ENCODE results near the gene CASP8AP2.

The CASP8AP2 gene

DNA sequence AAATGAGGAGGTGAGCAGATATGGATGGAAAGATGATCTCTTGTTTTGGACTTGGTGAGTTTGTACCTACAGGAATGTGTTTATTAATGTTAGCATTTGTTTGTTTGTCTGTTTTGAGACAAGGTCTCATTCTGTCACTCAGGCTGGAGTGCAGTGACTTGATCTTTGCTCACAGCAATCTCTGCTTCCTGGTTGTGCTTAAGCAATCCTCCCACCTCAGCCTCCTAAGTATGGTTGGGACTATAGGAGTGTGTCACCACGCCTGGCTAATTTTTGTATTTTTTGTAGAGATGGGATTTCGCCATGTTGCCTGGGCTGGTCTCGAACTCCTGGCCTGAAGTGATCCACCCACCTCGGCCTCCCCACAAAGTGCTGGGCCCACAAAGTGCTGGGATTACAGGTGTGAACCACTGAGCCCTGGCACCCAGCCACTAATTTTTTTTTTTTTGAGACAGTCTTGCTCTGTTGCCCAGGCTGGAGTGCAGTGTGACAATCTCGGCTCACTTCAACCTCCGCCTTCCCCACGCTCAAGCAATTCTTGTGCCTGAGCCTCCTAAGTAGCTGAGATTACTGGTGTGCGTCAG lies 7.1 kb downstream of the CASP8AP2 start:
- Histone ChIP-seq H3K4me2 (ENCODE audit: low read length) (no peak overlapping the region), H3K4me1 (ENCODE audit: insufficient read depth, low read length, severe bottlenecking) (peaks cover 24% of the 10 kb centered on the region), H3K36me3 (ENCODE audit: insufficient read depth, low read length) (peaks cover 59% of the 10 kb centered on the region), H3K27me3 (ENCODE audit: insufficient read depth, low read length) (no peaks in the 10 kb centered on the region), H3K9me3 (ENCODE audit: low read length) (no peaks in the 10 kb centered on the region), H3K27ac (ENCODE audit: low read depth, low read length, poor library complexity, severe bottlenecking) (no peak overlapping the region), H3K79me2 (ENCODE audit: insufficient read depth, low read length) (peaks cover 38% of the 10 kb centered on the region), H3K9ac (ENCODE audit: low read length) (no peak overlapping the region), H2AFZ (ENCODE audit: low read length) (no peak overlapping the region), H3K9me2 (ENCODE audit: low read depth, low read length) (no peaks in the 10 kb centered on the region), H3K4me3 (ENCODE audit: low read depth, low read length, poor library complexity, severe bottlenecking) (no peak overlapping the region), H4K20me1 (ENCODE audit: insufficient read depth, low read length) (no peaks in the 10 kb centered on the region), H3F3A (ENCODE audit: insufficient read depth, low read length) (no peaks in the 10 kb centered on the region)
- TF ChIP-seq EZH2 (IDR thresholded peaks at IDR 0.05; ENCODE audit: borderline replicate concordance, low read length) (no peak), CTCF (IDR thresholded peaks at IDR 0.05; ENCODE audit: low read length) (no peak)

DNA sequence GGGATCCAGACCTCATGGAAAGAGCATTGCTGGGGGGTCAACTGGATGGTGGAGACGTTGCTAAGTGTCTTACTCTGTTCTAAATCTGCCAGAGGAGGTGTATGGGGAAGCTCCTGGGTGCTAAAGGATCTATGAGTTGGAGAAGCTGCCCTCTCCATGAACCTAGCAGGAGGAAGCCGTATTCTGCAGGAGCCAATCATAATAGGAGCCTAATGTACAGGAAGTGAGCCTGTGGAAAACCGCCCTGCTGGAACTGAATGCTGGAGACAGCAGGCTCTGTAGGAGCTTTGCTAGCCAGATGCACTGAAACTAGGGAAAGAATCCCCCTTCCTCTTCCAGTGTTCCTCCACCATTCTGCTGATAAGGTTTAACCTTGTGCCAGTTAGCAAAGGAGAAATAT lies 10.9 kb downstream of the CASP8AP2 start:
- Histone ChIP-seq H3K27ac (ENCODE audit: low read depth, low read length, poor library complexity, severe bottlenecking) (no peak overlapping the region), H2AFZ (ENCODE audit: low read length) (no peak overlapping the region), H3K4me1 (ENCODE audit: insufficient read depth, low read length, severe bottlenecking) (peaks cover 11% of the 10 kb centered on the region), H4K20me1 (ENCODE audit: insufficient read depth, low read length) (no peaks in the 10 kb centered on the region), H3K79me2 (ENCODE audit: insufficient read depth, low read length) (peaks cover 62% of the 10 kb centered on the region), H3K27me3 (ENCODE audit: insufficient read depth, low read length) (no peaks in the 10 kb centered on the region), H3K9me2 (ENCODE audit: low read depth, low read length) (no peaks in the 10 kb centered on the region), H3K9me3 (ENCODE audit: low read length) (no peaks in the 10 kb centered on the region), H3F3A (ENCODE audit: insufficient read depth, low read length) (no peaks in the 10 kb centered on the region), H3K4me3 (ENCODE audit: low read depth, low read length, poor library complexity, severe bottlenecking) (no peak overlapping the region), H3K9ac (ENCODE audit: low read length) (no peak overlapping the region), H3K36me3 (ENCODE audit: insufficient read depth, low read length) (peaks cover 45% of the 10 kb centered on the region), H3K4me2 (ENCODE audit: low read length) (no peak overlapping the region)
- TF ChIP-seq EZH2 (IDR thresholded peaks at IDR 0.05; ENCODE audit: borderline replicate concordance, low read length): no peak
- no peak for TF ChIP-seq CTCF (IDR thresholded peaks at IDR 0.05; ENCODE audit: low read length)

DNA sequence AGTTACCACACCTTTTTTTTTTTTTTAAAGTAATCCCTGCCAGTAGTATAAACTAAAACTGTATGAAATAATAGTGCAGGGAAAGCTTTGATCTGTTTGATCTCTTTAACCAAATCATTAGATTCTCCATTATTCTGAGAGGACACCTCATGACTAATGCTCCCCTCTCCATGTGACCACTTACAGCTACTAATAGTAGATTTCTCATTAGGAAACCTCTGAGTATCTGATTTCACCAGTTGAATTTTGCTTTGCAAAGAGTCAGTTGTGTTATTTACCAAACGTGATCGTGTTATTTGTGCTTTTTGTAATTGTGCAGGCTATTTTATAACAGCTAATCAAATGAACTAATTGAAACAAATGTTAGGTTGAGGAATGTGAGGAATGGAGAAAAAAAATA lies 12.5 kb downstream of the CASP8AP2 start:
- Histone ChIP-seq H3K36me3 (ENCODE audit: insufficient read depth, low read length) (peaks cover 43% of the 10 kb centered on the region), H3K27ac (ENCODE audit: low read depth, low read length, poor library complexity, severe bottlenecking) (no peak overlapping the region), H3K4me1 (ENCODE audit: insufficient read depth, low read length, severe bottlenecking) (no peaks in the 10 kb centered on the region), H2AFZ (ENCODE audit: low read length) (no peak overlapping the region), H3K9me2 (ENCODE audit: low read depth, low read length) (no peaks in the 10 kb centered on the region), H3K4me2 (ENCODE audit: low read length) (no peak overlapping the region), H3K9ac (ENCODE audit: low read length) (no peak overlapping the region), H3K9me3 (ENCODE audit: low read length) (no peaks in the 10 kb centered on the region), H3F3A (ENCODE audit: insufficient read depth, low read length) (no peaks in the 10 kb centered on the region), H3K79me2 (ENCODE audit: insufficient read depth, low read length) (peaks cover 47% of the 10 kb centered on the region), H3K4me3 (ENCODE audit: low read depth, low read length, poor library complexity, severe bottlenecking) (no peak overlapping the region), H3K27me3 (ENCODE audit: insufficient read depth, low read length) (no peaks in the 10 kb centered on the region), H4K20me1 (ENCODE audit: insufficient read depth, low read length) (no peaks in the 10 kb centered on the region)
- TF ChIP-seq CTCF (IDR thresholded peaks at IDR 0.05; ENCODE audit: low read length) (no peak), EZH2 (IDR thresholded peaks at IDR 0.05; ENCODE audit: borderline replicate concordance, low read length) (no peak)

All from OCI-LY1 (cell line).